Neuronal stem cell (in vitro differentiated cells): ENCODE results near the gene ARL5A.

Source experiments
- DNase-seq: peaks from one replicate; pipeline ENCODE4 v3.0.0-alpha.2; 2013; ENCODE audit warnings: low spot score
- H2AFZ ChIP-seq: one replicate; pipeline ENCODE4 v1.6.1; 2013; ENCODE audit warnings: mild to moderate bottlenecking, low read length, inconsistent platforms
- H2AK5ac ChIP-seq: 2 replicates; pipeline ENCODE4 v1.6.1; 2013; ENCODE audit warnings: low read depth, mild to moderate bottlenecking, inconsistent platforms, low read length, moderate library complexity, mixed read lengths
- H2BK120ac ChIP-seq: 2 replicates; pipeline ENCODE4 v1.6.1; 2013; ENCODE audit warnings: low read depth, mild to moderate bottlenecking, inconsistent platforms, low read length, moderate library complexity, mixed read lengths
- H2BK12ac ChIP-seq: one replicate; pipeline ENCODE4 v1.6.1; 2013; ENCODE audit warnings: low read length, inconsistent platforms
- H2BK15ac ChIP-seq: 2 replicates; pipeline ENCODE4 v1.6.1; 2013; ENCODE audit warnings: mild to moderate bottlenecking, low read length, inconsistent platforms, mixed read lengths
- H2BK5ac ChIP-seq: one replicate; pipeline ENCODE4 v1.6.1; 2013; ENCODE audit warnings: inconsistent platforms, mild to moderate bottlenecking, low read length, moderate library complexity
- H3K14ac ChIP-seq: one replicate; pipeline ENCODE4 v1.6.1; 2013; ENCODE audit warnings: low read length, inconsistent platforms
- H3K18ac ChIP-seq: 2 replicates; pipeline ENCODE4 v1.6.1; 2013; ENCODE audit warnings: low read length, inconsistent platforms
- H3K23ac ChIP-seq: 2 replicates; pipeline ENCODE4 v1.6.1; 2013; ENCODE audit warnings: low read depth, mild to moderate bottlenecking, mixed read lengths, low read length, inconsistent platforms; ENCODE audit not compliant: poor library complexity
- H3K27ac ChIP-seq: replicated peaks from 3 replicates; pipeline ENCODE4 v1.5.1; 2013; ENCODE audit warnings: low read length, inconsistent platforms
- H3K27me3 ChIP-seq, 3 experiments: 2 replicates each; pipeline ENCODE4 v1.6.1; 2013; ENCODE audit warnings: low read length in 3 of 3, mild to moderate bottlenecking in 2 of 3, inconsistent platforms in 1 of 3, low read depth in 1 of 3, mixed read lengths in 1 of 3, moderate library complexity in 1 of 3; ENCODE audit not compliant: control insufficient read depth in 3 of 3, insufficient read depth in 3 of 3
- H3K36me3 ChIP-seq, 2 donors: replicated peaks in 1 of 2; 2 replicates each; pipeline ENCODE4 v1.6.1; 2013; ENCODE audit warnings: low read length in 2 of 2; ENCODE audit not compliant: control insufficient read depth in 2 of 2, insufficient read depth in 2 of 2
- H3K4ac ChIP-seq: 2 replicates; pipeline ENCODE4 v1.6.1; 2013; ENCODE audit warnings: inconsistent platforms, mild to moderate bottlenecking, low read length, moderate library complexity
- H3K4me1 ChIP-seq, 2 donors: 1 replicate in 1 of 2; 2 replicates in 1 of 2; pipeline ENCODE4 v1.6.1; 2013; ENCODE audit warnings: low read length in 2 of 2, low read depth in 1 of 2; ENCODE audit not compliant: control insufficient read depth in 2 of 2, insufficient read depth in 1 of 2
- H3K4me2 ChIP-seq: one replicate; pipeline ENCODE4 v1.6.1; 2013; ENCODE audit warnings: mild to moderate bottlenecking, low read length, inconsistent platforms; ENCODE audit not compliant: insufficient read depth, poor library complexity, severe bottlenecking
- H3K4me3 ChIP-seq, 2 donors: 2 replicates each; pipeline ENCODE4 v1.5.1; 2013; ENCODE audit warnings: low read length in 2 of 2, mild to moderate bottlenecking in 2 of 2, inconsistent platforms in 1 of 2, moderate library complexity in 1 of 2
- H3K79me1 ChIP-seq: one replicate; pipeline ENCODE4 v1.6.1; 2013; ENCODE audit warnings: low read depth, mild to moderate bottlenecking, inconsistent platforms, low read length, moderate library complexity
- H3K9ac ChIP-seq: one replicate; pipeline ENCODE4 v1.6.1; 2013; ENCODE audit warnings: mild to moderate bottlenecking, low read depth, low read length, inconsistent platforms; ENCODE audit not compliant: poor library complexity
- H3K9me3 ChIP-seq, 2 donors: replicated peaks in 1 of 2; 2 replicates each; pipeline versions ENCODE3 to v1.6.1; 2013; ENCODE audit warnings: low read length in 2 of 2, mild to moderate bottlenecking in 2 of 2, inconsistent platforms in 1 of 2, low read depth in 1 of 2, mixed read lengths in 1 of 2, moderate library complexity in 1 of 2; ENCODE audit not compliant: control insufficient read depth in 2 of 2, insufficient read depth in 1 of 2
- H4K8ac ChIP-seq: one replicate; pipeline ENCODE4 v1.6.1; 2013; ENCODE audit warnings: low read depth, mild to moderate bottlenecking, inconsistent platforms, low read length, moderate library complexity
- H4K91ac ChIP-seq: one replicate; pipeline ENCODE4 v1.6.1; 2013; ENCODE audit warnings: low read length, low read depth, mild to moderate bottlenecking, inconsistent platforms; ENCODE audit not compliant: poor library complexity
- WGBS, 2 donors: extraction: QIAGEN DNeasy Blood & Tissue Kit; methylation state at CpG; one replicate each; pipeline ENCODE4 v1.1.7; 2013; ENCODE audit warnings: missing lambda C conversion rate in 2 of 2, mixed read lengths in 1 of 2; ENCODE audit not compliant: insufficient read length in 2 of 2, insufficient replicate concordance in 1 of 2; ENCODE audit errors: extremely low coverage in 2 of 2; 5-methylcytosine and 5-hydroxymethylcytosine counted together

Gene ARL5A

GRCh38 chr2:151815821-151816489 is 12.3 kb downstream of the ARL5A start:
- H2AFZ ChIP-seq = no peak overlapping the region
- H3K36me3 ChIP-seq = peaks cover 5 to 80% of the 10 kb centered on the region in 2 donors
- no peak overlapping the region for H3K14ac ChIP-seq

DNA sequence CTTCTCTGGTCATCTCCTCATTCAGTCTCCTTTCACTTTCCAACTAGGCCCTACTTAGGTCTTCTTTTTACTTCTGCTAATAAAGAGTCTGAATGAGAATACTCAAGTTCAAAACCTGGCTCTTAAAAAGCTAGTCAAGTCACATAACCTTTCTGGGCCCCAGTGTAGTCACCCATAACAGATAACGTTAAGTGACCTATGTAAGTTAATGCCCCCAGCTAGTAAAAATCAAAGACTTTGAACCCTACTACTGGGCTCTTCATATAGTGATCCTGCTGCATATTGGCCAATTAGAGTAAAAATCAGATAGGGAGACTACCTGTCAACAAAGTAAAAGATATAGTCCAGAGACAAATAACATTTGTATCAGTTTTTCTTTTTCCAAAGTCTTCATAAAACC is 17.7 kb downstream of the ARL5A start:
- H3K23ac ChIP-seq = no peak overlapping the region
- no peak overlapping the region for H2AFZ ChIP-seq
- H4K91ac ChIP-seq = no peak overlapping the region
- H2BK5ac ChIP-seq = no peak overlapping the region
- no peak overlapping the region for H2AK5ac ChIP-seq
- H3K9me3 ChIP-seq = peaks cover 0 to 9% of the 10 kb centered on the region in 2 donors
- H3K27ac ChIP-seq = no peak overlapping the region
- no peak overlapping the region for H2BK120ac ChIP-seq
- peaks cover 13 to 96% of the 10 kb centered on the region in 2 donors for H3K36me3 ChIP-seq
- no peaks in the 10 kb centered on the region for H3K4me1 ChIP-seq
- no peak overlapping the region for H3K4ac ChIP-seq
- no peaks in the 10 kb centered on the region for H3K27me3 ChIP-seq
- no peak overlapping the region for H4K8ac ChIP-seq
- no peaks in the 10 kb centered on the region for H3K79me1 ChIP-seq
- no peak overlapping the region for H3K9ac ChIP-seq
- no peak for DNase-seq
- no peak overlapping the region for H3K4me2 ChIP-seq
- no peak overlapping the region for H3K14ac ChIP-seq
- no peak overlapping the region for H2BK12ac ChIP-seq
- WGBS, 2 donors = no CpG with 5 or more reads among the region's 1 CpG
- H3K4me3 ChIP-seq = no peak overlapping the region
- no peak overlapping the region for H3K18ac ChIP-seq
- no peak overlapping the region for H2BK15ac ChIP-seq

More at GRCh38 chr2:151815821-151816489, 12.3 kb downstream of the ARL5A start:
- Histone ChIP-seq H3K4me2 (no peak overlapping the region), H3K27ac (no peak overlapping the region), H4K8ac (no peak overlapping the region), H3K79me1 (peaks cover 4% of the 10 kb centered on the region), H3K4ac (no peak overlapping the region), H2BK120ac (no peak overlapping the region), H3K23ac (no peak overlapping the region), H3K27me3 (no peaks in the 10 kb centered on the region), H2BK5ac (no peak overlapping the region), H3K4me3 (no peak overlapping the region), H3K4me1 (peaks cover 0 to 3% of the 10 kb centered on the region in 2 donors), H4K91ac (no peak overlapping the region), H3K9me3 (peaks cover 0 to 9% of the 10 kb centered on the region in 2 donors), H2BK12ac (no peak overlapping the region), H2BK15ac (no peak overlapping the region), H2AK5ac (no peak overlapping the region), H3K9ac (no peak overlapping the region), H3K18ac (no peak overlapping the region)
- DNase-seq = no peak
- no CpG with 5 or more reads among the region's 9 CpGs for WGBS, 2 donors

DNA sequence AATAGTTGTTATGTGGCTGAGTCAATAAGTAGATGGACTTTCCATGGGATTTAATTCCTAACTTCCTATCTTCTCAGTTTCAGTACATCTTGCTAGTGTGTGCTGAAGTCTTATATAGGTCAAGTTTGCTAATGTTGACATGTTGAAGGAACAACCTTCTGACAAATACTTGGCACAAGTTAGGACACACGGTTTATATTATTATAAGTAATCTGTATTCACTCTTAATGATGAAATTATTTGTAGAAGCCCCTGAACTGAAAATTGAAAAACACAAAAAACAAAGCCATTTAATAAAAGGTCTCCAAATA is 19.2 kb downstream of the ARL5A start:
- no peak overlapping the region for H2BK15ac ChIP-seq
- H3K27me3 ChIP-seq = no peaks in the 10 kb centered on the region
- peaks cover 0 to 9% of the 10 kb centered on the region in 2 donors for H3K9me3 ChIP-seq
- WGBS, 2 donors = no CpG with 5 or more reads among the region's 1 CpG
- H3K36me3 ChIP-seq = peaks cover 15 to 96% of the 10 kb centered on the region in 2 donors
- DNase-seq = no peak
- no peak overlapping the region for H3K4ac ChIP-seq
- H3K14ac ChIP-seq = no peak overlapping the region
- H2AFZ ChIP-seq = no peak overlapping the region
- no peak overlapping the region for H3K27ac ChIP-seq
- no peak overlapping the region for H3K4me2 ChIP-seq
- H3K18ac ChIP-seq = no peak overlapping the region
- no peak overlapping the region for H3K4me3 ChIP-seq
- no peak overlapping the region for H2BK5ac ChIP-seq
- H3K79me1 ChIP-seq = no peaks in the 10 kb centered on the region
- no peak overlapping the region for H4K8ac ChIP-seq
- H2BK120ac ChIP-seq = no peak overlapping the region
- no peaks in the 10 kb centered on the region for H3K4me1 ChIP-seq
- H2AK5ac ChIP-seq = no peak overlapping the region
- no peak overlapping the region for H4K91ac ChIP-seq
- H3K23ac ChIP-seq = no peak overlapping the region
- H3K9ac ChIP-seq = no peak overlapping the region
- no peak overlapping the region for H2BK12ac ChIP-seq

- Histone ChIP-seq H3K23ac (no peak overlapping the region), H3K4me3 (peak overlapping the region in 1 of 2 donors; percentile 46), H3K4me2 (no peak overlapping the region), H4K91ac (no peak overlapping the region), H2BK5ac (no peak overlapping the region), H3K36me3 (peaks cover 15 to 96% of the 10 kb centered on the region in 2 donors), H2BK15ac (no peak overlapping the region), H3K14ac (no peak overlapping the region), H3K79me1 (no peaks in the 10 kb centered on the region), H3K18ac (no peak overlapping the region), H3K4me1 (no peaks in the 10 kb centered on the region), H2BK120ac (no peak overlapping the region), H3K27me3 (no peaks in the 10 kb centered on the region), H4K8ac (no peak overlapping the region), H2AFZ (no peak overlapping the region), H2AK5ac (no peak overlapping the region), H3K4ac (no peak overlapping the region), H2BK12ac (no peak overlapping the region), H3K9me3 (peaks cover 0 to 9% of the 10 kb centered on the region in 2 donors), H3K9ac (no peak overlapping the region), H3K27ac (no peak overlapping the region)
- DNase-seq = no peak
- WGBS, 2 donors = no CpG with 5 or more reads among the region's 5 CpGs
Measured at GRCh38 chr2:151808258-151809072, 19.8 kb downstream of the ARL5A start.
